ENCODE data around the gene ADAR.

The ADAR gene

GRCh38 chr1:154614901-154615300, 6.9 kb upstream of the ADAR start:
- no peak for DNase-seq

- DNase-seq, result no peak
These were observed 6.3 kb upstream of the ADAR start for GRCh38 chr1:154614247-154614646.

GRCh38 chr1:154611150-154611862, 3.3 kb upstream of the ADAR start:
- DNase-seq, result no peak

- DNase-seq, result peak; percentile 60
These were observed 1.7 kb upstream of the ADAR start for GRCh38 chr1:154609398-154610380.

GRCh38 chr1:154608397-154609270, 648 bp upstream of the ADAR start:
- DNase-seq, result peak; percentile 28

GRCh38 chr1:154607106-154607608, 829 bp downstream of the ADAR start:
- no peak for DNase-seq

- DNase-seq, result no peak
These were observed 2.5 kb downstream of the ADAR start for GRCh38 chr1:154605534-154605933.

GRCh38 chr1:154603317-154603716, 4.7 kb downstream of the ADAR start:
- DNase-seq, result no peak

GRCh38 chr1:154599658-154600057, 8.3 kb downstream of the ADAR start:
- no peak for DNase-seq

GRCh38 chr1:154598871-154599635, 8.9 kb downstream of the ADAR start:
- no peak for DNase-seq

GRCh38 chr1:154595621-154596020, 12.4 kb downstream of the ADAR start:
- no peak for DNase-seq

- DNase-seq, result no peak
These were observed 13.2 kb downstream of the ADAR start for GRCh38 chr1:154594811-154595210.

- no peak for DNase-seq
These were observed 14.6 kb downstream of the ADAR start for GRCh38 chr1:154593390-154593789.

GRCh38 chr1:154591206-154591605, 16.8 kb downstream of the ADAR start:
- no peak for DNase-seq

GRCh38 chr1:154590756-154591155, 17.2 kb downstream of the ADAR start:
- no peak for DNase-seq

- no peak for DNase-seq
These were observed 18.2 kb downstream of the ADAR start for GRCh38 chr1:154589780-154590179.

- DNase-seq, result no peak
These were observed 21.3 kb downstream of the ADAR start for GRCh38 chr1:154586641-154587040.

GRCh38 chr1:154586231-154586630, 21.8 kb downstream of the ADAR start:
- DNase-seq, result no peak

GRCh38 chr1:154584267-154584994, 23.6 kb downstream of the ADAR start:
- DNase-seq, result no peak

GRCh38 chr1:154583773-154584172, 24.2 kb downstream of the ADAR start:
- DNase-seq, result no peak

GRCh38 chr1:154582885-154583284, 25.1 kb downstream of the ADAR start:
- DNase-seq, result no peak

Measured in activated naive CD4-positive, alpha-beta T cell treated with anti-CD3 and anti-CD28 coated beads, Interleukin-2, amount 50 U/mL, for 16 hours (primary cell).